Thymus (tissue), 11 donors: ENCODE data around the gene MIF4GD. TPM values are rescaled to one million over a fixed set of nuclear protein-coding genes. Genes with fewer than 3 reads are reported as not detected.

ENCODE experiments used
- DNase-seq, 9 donors: peaks; one replicate each; pipeline ENCODE4 v3.0.0-alpha.2; 2013; ENCODE audit warnings: low spot score in 9 of 9, low read depth in 6 of 9, missing footprints in 1 of 9
- H3K27ac ChIP-seq, 2 donors: one replicate each; pipeline ENCODE4 v1.5.1; 2013; ENCODE audit warnings: control low read depth in 1 of 2, low read depth in 1 of 2, low read length in 1 of 2, mild to moderate bottlenecking in 1 of 2, moderate library complexity in 1 of 2
- H3K27me3 ChIP-seq, 2 donors: one replicate each; pipeline ENCODE4 v1.5.1; 2013; ENCODE audit warnings: low read length in 1 of 2; ENCODE audit not compliant: control insufficient read depth in 2 of 2, insufficient read depth in 1 of 2
- H3K36me3 ChIP-seq, 2 donors: one replicate each; pipeline ENCODE4 v1.5.1; 2013; ENCODE audit warnings: low read length in 1 of 2, mild to moderate bottlenecking in 1 of 2, moderate library complexity in 1 of 2; ENCODE audit not compliant: control insufficient read depth in 2 of 2, insufficient read depth in 2 of 2
- H3K4me1 ChIP-seq, 2 donors: one replicate each; pipeline ENCODE4 v1.5.1; 2013; ENCODE audit warnings: low read length in 2 of 2; ENCODE audit not compliant: control insufficient read depth in 2 of 2, insufficient read depth in 2 of 2
- H3K4me3 ChIP-seq, 2 donors: one replicate each; pipeline ENCODE4 v1.5.1; 2013; ENCODE audit warnings: low read length in 2 of 2, control low read depth in 1 of 2, mild to moderate bottlenecking in 1 of 2
- H3K9me3 ChIP-seq, 2 donors: one replicate each; pipeline ENCODE4 v1.5.1; 2013; ENCODE audit warnings: low read length in 1 of 2, mild to moderate bottlenecking in 1 of 2; ENCODE audit not compliant: control insufficient read depth in 2 of 2, insufficient read depth in 1 of 2
- WGBS: extraction: QIAGEN DNeasy Blood & Tissue Kit; methylation state at CpG from one replicate; pipeline ENCODE4 v1.1.7; 2013; 5-methylcytosine and 5-hydroxymethylcytosine counted together
- polyA plus RNA-seq: library from polyadenylated mRNA; stranded (reverse); fragments of 200-250 nt; gene quantifications from one replicate; pipeline ENCODE4 v1.2.3, GENCODE V29; 2013
- total RNA-seq: library from RNA; stranded (reverse); fragments of 120-200 nt; gene quantifications from one replicate; pipeline ENCODE4 v1.2.4, GENCODE V29; 2013
- donor health status: healthy.

The MIF4GD gene
- total and polyA plus RNA-seq, 2 donors: 22.8 to 37.3 TPM

GRCh38 chr17:75218131-75218530, 52.9 kb downstream of the MIF4GD start:
- Histone ChIP-seq H3K36me3 (peaks cover 80 to 81% of the 10 kb centered on the region in 2 donors), H3K27me3 (no peaks in the 10 kb centered on the region), H3K27ac (no peak overlapping the region), H3K4me1 (no peaks in the 10 kb centered on the region), H3K4me3 (no peak overlapping the region), H3K9me3 (no peaks in the 10 kb centered on the region)
- 95% methylated on average over 6 of the region's 6 CpGs for WGBS
- DNase-seq: no peak

Other genes starting within 250 kb of the MIF4GD start
- gene ATP5PD, start 224.3 kb downstream of the MIF4GD start, total RNA-seq: 288 TPM
- gene ATP5PD, start 224.3 kb downstream of the MIF4GD start, polyA plus RNA-seq: 390 TPM
- 10.0 TPM for gene KCTD2, start 224.0 kb downstream of the MIF4GD start, total RNA-seq
- gene KCTD2, start 224.0 kb downstream of the MIF4GD start, polyA plus RNA-seq: 20.4 TPM
- gene SLC16A5, start 183.3 kb downstream of the MIF4GD start, total RNA-seq: 0.76 TPM
- gene SLC16A5, start 183.3 kb downstream of the MIF4GD start, polyA plus RNA-seq: 5.0 TPM
- gene ARMC7, start 161.3 kb downstream of the MIF4GD start, total RNA-seq: 4.3 TPM
- 10.0 TPM for gene ARMC7, start 161.3 kb downstream of the MIF4GD start, polyA plus RNA-seq
- gene NT5C, start 139.5 kb downstream of the MIF4GD start, total RNA-seq: 64.2 TPM
- 103 TPM for gene NT5C, start 139.5 kb downstream of the MIF4GD start, polyA plus RNA-seq
- 92.1 TPM for gene JPT1, start 116.7 kb downstream of the MIF4GD start, total RNA-seq
- 130 TPM for gene JPT1, start 116.7 kb downstream of the MIF4GD start, polyA plus RNA-seq
- gene SUMO2, start 88.3 kb downstream of the MIF4GD start, total RNA-seq: 342 TPM
- gene SUMO2, start 88.3 kb downstream of the MIF4GD start, polyA plus RNA-seq: 135 TPM
- gene NUP85, start 65.6 kb downstream of the MIF4GD start, total RNA-seq: 54.5 TPM
- 88.3 TPM for gene NUP85, start 65.6 kb downstream of the MIF4GD start, polyA plus RNA-seq
- gene GGA3, start 9.6 kb downstream of the MIF4GD start, total RNA-seq: 18.1 TPM
- gene GGA3, start 9.6 kb downstream of the MIF4GD start, polyA plus RNA-seq: 33.3 TPM
- gene MRPS7, start 9.4 kb downstream of the MIF4GD start, total RNA-seq: 62.8 TPM
- gene MRPS7, start 9.4 kb downstream of the MIF4GD start, polyA plus RNA-seq: 39.1 TPM
- gene SLC25A19, start 18.2 kb upstream of the MIF4GD start, total RNA-seq: 15.4 TPM
- 18.3 TPM for gene SLC25A19, start 18.2 kb upstream of the MIF4GD start, polyA plus RNA-seq
- gene GRB2, start 134.4 kb upstream of the MIF4GD start, total RNA-seq: 79.4 TPM
- 65.1 TPM for gene GRB2, start 134.4 kb upstream of the MIF4GD start, polyA plus RNA-seq
- 16.1 TPM for gene TMEM94, start 185.4 kb upstream of the MIF4GD start, total RNA-seq
- 64.5 TPM for gene TMEM94, start 185.4 kb upstream of the MIF4GD start, polyA plus RNA-seq
- gene CASKIN2, start 244.3 kb upstream of the MIF4GD start, total RNA-seq: 1.0 TPM
- 5.4 TPM for gene CASKIN2, start 244.3 kb upstream of the MIF4GD start, polyA plus RNA-seq
- gene TSEN54, start 245.3 kb upstream of the MIF4GD start, total RNA-seq: 36.3 TPM
- gene TSEN54, start 245.3 kb upstream of the MIF4GD start, polyA plus RNA-seq: 91.0 TPM